ENCODE results near the gene ACTR6.
"Not testable (repeated sequence)": the region's sequence is repeated elsewhere in the genome, so short reads cannot be mapped to it uniquely, and the experiment has no call there.

Gene ACTR6

GRCh38 chr12:100229876-100230275 lies 29.3 kb downstream of the ACTR6 start:
- Histone ChIP-seq H3K27me3 (replicated peaks in 2 of 5; ENCODE audit: control insufficient read depth in 4 of 5, insufficient read depth in 5 of 5, low read length in 4 of 5) (no peaks in the 10 kb centered on the region), H3K4me3 (ENCODE audit: control insufficient read depth in 1 of 7, extremely low read depth in 1 of 7, insufficient read depth in 4 of 7, low read depth in 2 of 7, low read length in 6 of 7) (no peak overlapping the region), H3K36me3 (ENCODE audit: control insufficient read depth in 4 of 4, insufficient read depth in 4 of 4, low read length in 3 of 4) (peaks cover 0 to 9% (median 4%) of the 10 kb centered on the region in 4 experiments), H3K4me1 (ENCODE audit: control extremely low read depth in 1 of 4, control insufficient read depth in 4 of 4, insufficient read depth in 4 of 4, low read length in 3 of 4) (no peaks in the 10 kb centered on the region), H3K9me3 (ENCODE audit: control extremely low read depth in 1 of 5, control insufficient read depth in 4 of 5, insufficient read depth in 2 of 5, low read depth in 1 of 5, low read length in 4 of 5) (no peaks in the 10 kb centered on the region), H3K27ac (ENCODE audit: insufficient read depth in 1 of 2, low read depth in 1 of 2, low read length in 2 of 2, poor library complexity in 1 of 2, severe bottlenecking in 2 of 2) (no peak overlapping the region)
- POLR2A ChIA-PET: no interaction called here
- no peak for DNase-seq
- WGBS (ENCODE audit: insufficient coverage): 100% methylated on average over 2 of the region's 4 CpGs
- CTCF ChIA-PET: interaction anchor here (0.8 to 1.3 kb wide), 2 partner anchors 10 to 175 kb away, joined by 4 read pairs; no protein-coding TSS in a partner anchor

GRCh38 chr12:100231873-100232272 lies 31.3 kb downstream of the ACTR6 start:
- DNase-seq; H3K4me3 ChIP-seq (ENCODE audit: control insufficient read depth in 1 of 7, extremely low read depth in 1 of 7, insufficient read depth in 4 of 7, low read depth in 2 of 7, low read length in 6 of 7); H3K27me3 ChIP-seq (replicated peaks in 2 of 5; ENCODE audit: control insufficient read depth in 4 of 5, insufficient read depth in 5 of 5, low read length in 4 of 5); POLR2A ChIA-PET; H3K4me1 ChIP-seq (ENCODE audit: control extremely low read depth in 1 of 4, control insufficient read depth in 4 of 4, insufficient read depth in 4 of 4, low read length in 3 of 4); H3K36me3 ChIP-seq (ENCODE audit: control insufficient read depth in 4 of 4, insufficient read depth in 4 of 4, low read length in 3 of 4); H3K9me3 ChIP-seq (ENCODE audit: control extremely low read depth in 1 of 5, control insufficient read depth in 4 of 5, insufficient read depth in 2 of 5, low read depth in 1 of 5, low read length in 4 of 5); H3K27ac ChIP-seq (ENCODE audit: insufficient read depth in 1 of 2, low read depth in 1 of 2, low read length in 2 of 2, poor library complexity in 1 of 2, severe bottlenecking in 2 of 2): not testable (repeated sequence)
- WGBS (ENCODE audit: insufficient coverage): 100% methylated on average over 2 of the region's 3 CpGs
- CTCF ChIA-PET: interaction anchor here (1.5 kb wide), 1 partner anchor 90 kb away, joined by 4 read pairs; no protein-coding TSS in a partner anchor

GRCh38 chr12:100234166-100234565 lies 33.6 kb downstream of the ACTR6 start:
- no peak for DNase-seq
- no peaks in the 10 kb centered on the region for H3K36me3 ChIP-seq (ENCODE audit: control insufficient read depth in 4 of 4, insufficient read depth in 4 of 4, low read length in 3 of 4)
- H3K4me3 ChIP-seq (ENCODE audit: control insufficient read depth in 1 of 7, extremely low read depth in 1 of 7, insufficient read depth in 4 of 7, low read depth in 2 of 7, low read length in 6 of 7): no peak overlapping the region
- no peak overlapping the region for H3K27ac ChIP-seq (ENCODE audit: insufficient read depth in 1 of 2, low read depth in 1 of 2, low read length in 2 of 2, poor library complexity in 1 of 2, severe bottlenecking in 2 of 2)
- POLR2A ChIA-PET: no interaction called here
- no peaks in the 10 kb centered on the region for H3K4me1 ChIP-seq (ENCODE audit: control extremely low read depth in 1 of 4, control insufficient read depth in 4 of 4, insufficient read depth in 4 of 4, low read length in 3 of 4)
- CTCF ChIA-PET: interaction anchor here (0.7 to 2.1 kb wide), 12 partner anchors 8 to 439 kb away, joined by 3 to 15 read pairs (median 5); partner anchors contain the start of genes DEPDC4 and SCYL2
- H3K9me3 ChIP-seq (ENCODE audit: control extremely low read depth in 1 of 5, control insufficient read depth in 4 of 5, insufficient read depth in 2 of 5, low read depth in 1 of 5, low read length in 4 of 5): no peaks in the 10 kb centered on the region
- no peaks in the 10 kb centered on the region for H3K27me3 ChIP-seq (replicated peaks in 2 of 5; ENCODE audit: control insufficient read depth in 4 of 5, insufficient read depth in 5 of 5, low read length in 4 of 5)
- WGBS (ENCODE audit: insufficient coverage): 94% methylated on average over 3 of the region's 3 CpGs

- 94% methylated on average over 2 of the region's 7 CpGs for WGBS (ENCODE audit: insufficient coverage)
- ChIA-PET CTCF (interaction anchor here (0.5 to 2.1 kb wide), 20 partner anchors 9 to 438 kb away, joined by 3 to 15 read pairs (median 4); partner anchors contain the start of genes DEPDC4 and SCYL2), POLR2A (no interaction called here)
- no peaks in the 10 kb centered on the region for H3K36me3 ChIP-seq (ENCODE audit: control insufficient read depth in 4 of 4, insufficient read depth in 4 of 4, low read length in 3 of 4)
- H3K4me1 ChIP-seq (ENCODE audit: control extremely low read depth in 1 of 4, control insufficient read depth in 4 of 4, insufficient read depth in 4 of 4, low read length in 3 of 4): no peaks in the 10 kb centered on the region
- DNase-seq: peak; percentile 41 to 62 (median 58)
- H3K27ac ChIP-seq (ENCODE audit: insufficient read depth in 1 of 2, low read depth in 1 of 2, low read length in 2 of 2, poor library complexity in 1 of 2, severe bottlenecking in 2 of 2): no peak overlapping the region
- no peaks in the 10 kb centered on the region for H3K27me3 ChIP-seq (replicated peaks in 2 of 5; ENCODE audit: control insufficient read depth in 4 of 5, insufficient read depth in 5 of 5, low read length in 4 of 5)
- H3K4me3 ChIP-seq (ENCODE audit: control insufficient read depth in 1 of 7, extremely low read depth in 1 of 7, insufficient read depth in 4 of 7, low read depth in 2 of 7, low read length in 6 of 7): no peak overlapping the region
- H3K9me3 ChIP-seq (ENCODE audit: control extremely low read depth in 1 of 5, control insufficient read depth in 4 of 5, insufficient read depth in 2 of 5, low read depth in 1 of 5, low read length in 4 of 5): no peaks in the 10 kb centered on the region
Measured at GRCh38 chr12:100234591-100235304, 34.1 kb downstream of the ACTR6 start.

GRCh38 chr12:100238801-100239200 lies 38.2 kb downstream of the ACTR6 start:
- Histone ChIP-seq H3K36me3 (ENCODE audit: control insufficient read depth in 4 of 4, insufficient read depth in 4 of 4, low read length in 3 of 4) (no peaks in the 10 kb centered on the region), H3K4me3 (ENCODE audit: control insufficient read depth in 1 of 7, extremely low read depth in 1 of 7, insufficient read depth in 4 of 7, low read depth in 2 of 7, low read length in 6 of 7) (no peak overlapping the region), H3K27ac (ENCODE audit: insufficient read depth in 1 of 2, low read depth in 1 of 2, low read length in 2 of 2, poor library complexity in 1 of 2, severe bottlenecking in 2 of 2) (no peak overlapping the region), H3K4me1 (ENCODE audit: control extremely low read depth in 1 of 4, control insufficient read depth in 4 of 4, insufficient read depth in 4 of 4, low read length in 3 of 4) (no peaks in the 10 kb centered on the region), H3K9me3 (ENCODE audit: control extremely low read depth in 1 of 5, control insufficient read depth in 4 of 5, insufficient read depth in 2 of 5, low read depth in 1 of 5, low read length in 4 of 5) (no peaks in the 10 kb centered on the region), H3K27me3 (replicated peaks in 2 of 5; ENCODE audit: control insufficient read depth in 4 of 5, insufficient read depth in 5 of 5, low read length in 4 of 5) (no peaks in the 10 kb centered on the region)
- POLR2A ChIA-PET: no interaction called here
- CTCF ChIA-PET: no interaction called here
- WGBS (ENCODE audit: insufficient coverage): no CpG with 5 or more reads among the region's 3 CpGs
- no peak for DNase-seq

GRCh38 chr12:100239589-100239988 lies 39.0 kb downstream of the ACTR6 start:
- no peaks in the 10 kb centered on the region for H3K36me3 ChIP-seq (ENCODE audit: control insufficient read depth in 4 of 4, insufficient read depth in 4 of 4, low read length in 3 of 4)
- H3K4me1 ChIP-seq (ENCODE audit: control extremely low read depth in 1 of 4, control insufficient read depth in 4 of 4, insufficient read depth in 4 of 4, low read length in 3 of 4): no peaks in the 10 kb centered on the region
- POLR2A ChIA-PET: no interaction called here
- CTCF ChIA-PET: interaction anchor here (0.7 kb wide), 1 partner anchor 46 kb away, joined by 3 read pairs; no protein-coding TSS in a partner anchor
- no CpG with 5 or more reads among the region's 1 CpG for WGBS (ENCODE audit: insufficient coverage)
- H3K27me3 ChIP-seq (replicated peaks in 2 of 5; ENCODE audit: control insufficient read depth in 4 of 5, insufficient read depth in 5 of 5, low read length in 4 of 5): no peaks in the 10 kb centered on the region
- no peak for DNase-seq
- H3K4me3 ChIP-seq (ENCODE audit: control insufficient read depth in 1 of 7, extremely low read depth in 1 of 7, insufficient read depth in 4 of 7, low read depth in 2 of 7, low read length in 6 of 7): no peak overlapping the region
- no peaks in the 10 kb centered on the region for H3K9me3 ChIP-seq (ENCODE audit: control extremely low read depth in 1 of 5, control insufficient read depth in 4 of 5, insufficient read depth in 2 of 5, low read depth in 1 of 5, low read length in 4 of 5)
- no peak overlapping the region for H3K27ac ChIP-seq (ENCODE audit: insufficient read depth in 1 of 2, low read depth in 1 of 2, low read length in 2 of 2, poor library complexity in 1 of 2, severe bottlenecking in 2 of 2)

- no peaks in the 10 kb centered on the region for H3K27me3 ChIP-seq (replicated peaks in 2 of 5; ENCODE audit: control insufficient read depth in 4 of 5, insufficient read depth in 5 of 5, low read length in 4 of 5)
- no peaks in the 10 kb centered on the region for H3K9me3 ChIP-seq (ENCODE audit: control extremely low read depth in 1 of 5, control insufficient read depth in 4 of 5, insufficient read depth in 2 of 5, low read depth in 1 of 5, low read length in 4 of 5)
- DNase-seq: no peak
- 86% methylated on average over 4 of the region's 5 CpGs for WGBS (ENCODE audit: insufficient coverage)
- no peaks in the 10 kb centered on the region for H3K36me3 ChIP-seq (ENCODE audit: control insufficient read depth in 4 of 4, insufficient read depth in 4 of 4, low read length in 3 of 4)
- H3K4me3 ChIP-seq (ENCODE audit: control insufficient read depth in 1 of 7, extremely low read depth in 1 of 7, insufficient read depth in 4 of 7, low read depth in 2 of 7, low read length in 6 of 7): no peak overlapping the region
- no peak overlapping the region for H3K27ac ChIP-seq (ENCODE audit: insufficient read depth in 1 of 2, low read depth in 1 of 2, low read length in 2 of 2, poor library complexity in 1 of 2, severe bottlenecking in 2 of 2)
- peaks cover 0 to 4% (median 0%) of the 10 kb centered on the region in 4 experiments for H3K4me1 ChIP-seq (ENCODE audit: control extremely low read depth in 1 of 4, control insufficient read depth in 4 of 4, insufficient read depth in 4 of 4, low read length in 3 of 4)
- ChIA-PET CTCF (interaction anchor here (0.5 kb wide), 1 partner anchor 12 kb away, joined by 3 read pairs; no protein-coding TSS in a partner anchor), POLR2A (no interaction called here)
Measured at GRCh38 chr12:100243137-100243536, 42.5 kb downstream of the ACTR6 start.

Data from common myeloid progenitor, CD34-positive (primary cell).